SK-N-SH treated with all-trans-retinoic acid at 6 μM for 48 hours (cell line): ENCODE data around the gene ERICH4.

Source experiments
- ARNTL ChIP-seq: fragments of 450-650 bp; formaldehyde crosslinking; IDR thresholded peaks from 2 replicates; pipeline ENCODE4 v1.5.0; 2020; ENCODE audit warnings: low read depth, mild to moderate bottlenecking, moderate library complexity, borderline replicate concordance
- BACH2 ChIP-seq: fragments of 250-450 bp; sonication (Bioruptor Pico); IDR thresholded peaks from 2 replicates; pipeline ENCODE4 v1.9.0; 2021; ENCODE audit warnings: mild to moderate bottlenecking, borderline replicate concordance
- CSDC2 ChIP-seq: fragments of 250-450 bp; sonication (Bioruptor Pico); IDR thresholded peaks from 2 replicates; pipeline ENCODE4 v1.5.0; 2020; ENCODE audit warnings: mild to moderate bottlenecking, moderate library complexity
- ESRRG ChIP-seq: fragments of 250-450 bp; sonication (Bioruptor Pico); IDR thresholded peaks from 2 replicates; pipeline ENCODE4 v1.6.1; 2021; ENCODE audit warnings: mild to moderate bottlenecking
- ISL1 ChIP-seq: fragments of 250-450 bp; sonication (Bioruptor Pico); IDR thresholded peaks from 2 replicates; pipeline ENCODE4 v2.1.2; 2022; ENCODE audit warnings: mild to moderate bottlenecking, moderate library complexity
- OSR1 ChIP-seq: fragments of 250-450 bp; sonication (Bioruptor Pico); IDR thresholded peaks from 2 replicates; pipeline ENCODE4 v1.8.0; 2022; ENCODE audit warnings: moderate library complexity, mild to moderate bottlenecking, inconsistent platforms
- PPARA ChIP-seq: fragments of 250-450 bp; sonication (Bioruptor Pico); IDR thresholded peaks from 2 replicates; pipeline ENCODE4 v1.5.0; 2020; ENCODE audit warnings: mild to moderate bottlenecking, borderline replicate concordance
- RARB ChIP-seq: fragments of 250-450 bp; sonication (Bioruptor Pico); IDR thresholded peaks from 2 replicates; pipeline ENCODE4 v1.8.0; 2021; ENCODE audit warnings: mild to moderate bottlenecking, moderate library complexity
- TCF4 ChIP-seq: fragments of 250-450 bp; sonication (Bioruptor Pico); IDR thresholded peaks from 2 replicates; pipeline ENCODE4 v1.8.0; 2021; ENCODE audit warnings: mild to moderate bottlenecking, moderate library complexity, borderline replicate concordance
- TOX ChIP-seq: fragments of 250-450 bp; sonication (Bioruptor Pico); IDR thresholded peaks from 2 replicates; pipeline ENCODE4 v1.8.0; 2021; ENCODE audit warnings: mild to moderate bottlenecking, moderate library complexity, borderline replicate concordance
- ZC3H10 ChIP-seq: fragments of 250-450 bp; sonication (Bioruptor Pico); IDR thresholded peaks from 2 replicates; pipeline ENCODE4 v1.5.1; 2021; ENCODE audit warnings: mild to moderate bottlenecking, moderate library complexity
- ZFP30 ChIP-seq: fragments of 450-650 bp; formaldehyde crosslinking; IDR thresholded peaks from 2 replicates; pipeline ENCODE4 v1.5.0; 2022; ENCODE audit warnings: mild to moderate bottlenecking, moderate library complexity
- TF ChIP-seq, protein P1 (sequence below): fragments of 250-450 bp; sonication (Bioruptor Pico); IDR thresholded peaks from 2 replicates; pipeline ENCODE4 v1.8.0; 2020; ENCODE audit warnings: mild to moderate bottlenecking, moderate library complexity, borderline replicate concordance
- TF ChIP-seq, protein P2 (sequence below): fragments of 250-450 bp; sonication (Bioruptor Pico); IDR thresholded peaks from 2 replicates; pipeline ENCODE4 v1.5.1; 2020; ENCODE audit warnings: low read depth, mild to moderate bottlenecking, moderate library complexity

DNA sequence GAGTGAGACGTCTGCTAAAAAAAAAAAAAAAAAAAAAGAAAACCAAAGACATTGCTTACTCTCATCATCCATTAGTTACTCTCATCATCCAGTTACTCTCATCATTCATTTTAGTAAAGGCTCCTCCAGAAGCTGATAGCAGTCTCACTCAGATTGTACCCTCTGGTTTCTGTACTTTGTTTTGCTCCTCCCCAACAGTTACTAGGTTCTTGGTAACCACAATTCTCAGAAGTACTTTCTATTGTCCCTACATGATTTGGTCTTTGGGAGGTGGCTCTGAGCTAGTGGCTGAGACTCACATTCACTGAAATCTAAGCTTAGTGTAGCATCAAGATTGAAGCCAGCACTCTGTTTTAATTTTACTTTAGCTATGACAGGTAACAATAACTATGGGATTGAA, 14.3 kb downstream of the ERICH4 start:
- TF ChIP-seq, protein P1, sequence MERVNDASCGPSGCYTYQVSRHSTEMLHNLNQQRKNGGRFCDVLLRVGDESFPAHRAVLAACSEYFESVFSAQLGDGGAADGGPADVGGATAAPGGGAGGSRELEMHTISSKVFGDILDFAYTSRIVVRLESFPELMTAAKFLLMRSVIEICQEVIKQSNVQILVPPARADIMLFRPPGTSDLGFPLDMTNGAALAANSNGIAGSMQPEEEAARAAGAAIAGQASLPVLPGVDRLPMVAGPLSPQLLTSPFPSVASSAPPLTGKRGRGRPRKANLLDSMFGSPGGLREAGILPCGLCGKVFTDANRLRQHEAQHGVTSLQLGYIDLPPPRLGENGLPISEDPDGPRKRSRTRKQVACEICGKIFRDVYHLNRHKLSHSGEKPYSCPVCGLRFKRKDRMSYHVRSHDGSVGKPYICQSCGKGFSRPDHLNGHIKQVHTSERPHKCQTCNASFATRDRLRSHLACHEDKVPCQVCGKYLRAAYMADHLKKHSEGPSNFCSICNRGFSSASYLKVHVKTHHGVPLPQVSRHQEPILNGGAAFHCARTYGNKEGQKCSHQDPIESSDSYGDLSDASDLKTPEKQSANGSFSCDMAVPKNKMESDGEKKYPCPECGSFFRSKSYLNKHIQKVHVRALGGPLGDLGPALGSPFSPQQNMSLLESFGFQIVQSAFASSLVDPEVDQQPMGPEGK (CRISPR knock-in tag) = no peak
- no peak for TF ChIP-seq OSR1 (CRISPR knock-in tag)
- no peak for TF ChIP-seq BACH2
- TF ChIP-seq ZFP30 (CRISPR knock-in tag) = no peak
- TF ChIP-seq CSDC2 (CRISPR knock-in tag) = no peak
- no peak for TF ChIP-seq ZC3H10 (CRISPR knock-in tag)
- no peak for TF ChIP-seq ARNTL
- TF ChIP-seq, protein P2, sequence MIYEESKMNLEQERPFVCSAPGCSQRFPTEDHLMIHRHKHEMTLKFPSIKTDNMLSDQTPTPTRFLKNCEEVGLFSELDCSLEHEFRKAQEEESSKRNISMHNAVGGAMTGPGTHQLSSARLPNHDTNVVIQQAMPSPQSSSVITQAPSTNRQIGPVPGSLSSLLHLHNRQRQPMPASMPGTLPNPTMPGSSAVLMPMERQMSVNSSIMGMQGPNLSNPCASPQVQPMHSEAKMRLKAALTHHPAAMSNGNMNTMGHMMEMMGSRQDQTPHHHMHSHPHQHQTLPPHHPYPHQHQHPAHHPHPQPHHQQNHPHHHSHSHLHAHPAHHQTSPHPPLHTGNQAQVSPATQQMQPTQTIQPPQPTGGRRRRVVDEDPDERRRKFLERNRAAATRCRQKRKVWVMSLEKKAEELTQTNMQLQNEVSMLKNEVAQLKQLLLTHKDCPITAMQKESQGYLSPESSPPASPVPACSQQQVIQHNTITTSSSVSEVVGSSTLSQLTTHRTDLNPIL (CRISPR knock-in tag) = no peak
- no peak for TF ChIP-seq TOX (CRISPR knock-in tag)
- no peak for TF ChIP-seq ISL1 (CRISPR knock-in tag)
- TF ChIP-seq RARB (CRISPR knock-in tag) = no peak
- TF ChIP-seq ESRRG (CRISPR knock-in tag) = no peak
- TF ChIP-seq TCF4 (CRISPR knock-in tag) = no peak
- no peak for TF ChIP-seq PPARA (CRISPR knock-in tag)
